Gastroesophageal sphincter (tissue), 3 donors: ENCODE data around the gene ASB11.

Experiments used
- CTCF ChIP-seq, 4 experiments: fragments of 200-600 bp in 2 of 4; fragments of 450-650 bp in 2 of 4; sonication (generic) in 1 of 4; IDR thresholded peaks; one replicate each; pipeline ENCODE4 v1.5.1; 2017 to 2019; ENCODE audit warnings: antibody characterized with exemption in 4 of 4, mild to moderate bottlenecking in 2 of 4, moderate library complexity in 2 of 4
- POLR2A ChIP-seq, 2 donors: fragments of 450-650 bp; IDR thresholded peaks; one replicate each; pipeline ENCODE4 v1.6.1; 2017; ENCODE audit warnings: antibody characterized with exemption in 2 of 2, mild to moderate bottlenecking in 2 of 2, moderate library complexity in 1 of 2

- no peak for TF ChIP-seq CTCF (IDR thresholded peaks at IDR 0.05)
- TF ChIP-seq POLR2A (IDR thresholded peaks at IDR 0.05) = no peak
Measured at GRCh38 chrX:15340867-15341266, 25.4 kb upstream of the ASB11 start.
